ENCODE data around the gene B4GALNT4. TPM values are rescaled to one million over a fixed set of nuclear protein-coding genes. Genes with fewer than 3 reads are reported as not detected.

B4GALNT4 gene
- total RNA-seq, 4 donors from 2014 or later, result 2.5 to 12.0 (median 5.7) TPM

- H3K9me3 ChIP-seq, result no peaks in the 10 kb centered on the region
- TF ChIP-seq EP300 (IDR thresholded peaks at IDR 0.05) (no peak), POLR2A (IDR thresholded peaks at IDR 0.05; ENCODE audit: low read depth) (no peak), POLR2AphosphoS5 (IDR thresholded peaks at IDR 0.05) (no peak), CTCF (IDR thresholded peaks at IDR 0.05) (no peak)
- no peaks in the 10 kb centered on the region for H3K27me3 ChIP-seq
- H3K4me1 ChIP-seq, result peaks cover 27 to 42% (median 34%) of the 10 kb centered on the region in 4 donors
- no peak for DNase-seq (ENCODE audit: extremely low spot score)
- no peaks in the 10 kb centered on the region for H3K36me3 ChIP-seq
- 93% methylated on average over 2 of the region's 2 CpGs for WGBS
- H3K4me3 ChIP-seq, result no peak overlapping the region
- H3K27ac ChIP-seq (replicated peaks in 1 of 4), result no peak overlapping the region
- intact Hi-C loops (cut with DNase I), result no loop called here
Measured at GRCh38 chr11:329886-330253, 39.4 kb upstream of the B4GALNT4 start.

- H3K27ac ChIP-seq (replicated peaks in 1 of 4), result no peak overlapping the region
- H3K4me3 ChIP-seq, result no peak overlapping the region
- H3K4me1 ChIP-seq, result peaks cover 29 to 44% (median 33%) of the 10 kb centered on the region in 4 donors
- no peaks in the 10 kb centered on the region for H3K36me3 ChIP-seq
- intact Hi-C loops (cut with DNase I), result no loop called here
- TF ChIP-seq EP300 (IDR thresholded peaks at IDR 0.05) (no peak), POLR2A (IDR thresholded peaks at IDR 0.05; ENCODE audit: low read depth) (no peak), POLR2AphosphoS5 (IDR thresholded peaks at IDR 0.05) (no peak), CTCF (IDR thresholded peaks at IDR 0.05) (no peak)
- H3K9me3 ChIP-seq, result no peaks in the 10 kb centered on the region
- no peaks in the 10 kb centered on the region for H3K27me3 ChIP-seq
- WGBS, result 84% methylated on average over 14 of the region's 14 CpGs
- DNase-seq (ENCODE audit: extremely low spot score), result no peak
Measured at GRCh38 chr11:330307-330693, 39.0 kb upstream of the B4GALNT4 start.

GRCh38 chr11:330694-331357, 38.5 kb upstream of the B4GALNT4 start:
- no peak for TF ChIP-seq CTCF (IDR thresholded peaks at IDR 0.05)
- no peak for TF ChIP-seq EP300 (IDR thresholded peaks at IDR 0.05)
- TF ChIP-seq POLR2AphosphoS5 (IDR thresholded peaks at IDR 0.05), result no peak
- TF ChIP-seq POLR2A (IDR thresholded peaks at IDR 0.05; ENCODE audit: low read depth), result no peak
- Histone ChIP-seq H3K9me3 (no peaks in the 10 kb centered on the region), H3K4me3 (no peak overlapping the region), H3K27ac (replicated peaks in 1 of 4) (no peak overlapping the region), H3K4me1 (peaks cover 30 to 44% (median 34%) of the 10 kb centered on the region in 4 donors), H3K27me3 (no peaks in the 10 kb centered on the region), H3K36me3 (no peaks in the 10 kb centered on the region)
- DNase-seq (ENCODE audit: extremely low spot score), result no peak
- WGBS, result 82% methylated on average over 19 of the region's 34 CpGs
- intact Hi-C loops (cut with DNase I), result no loop called here

- Histone ChIP-seq H3K27ac (replicated peaks in 1 of 4) (no peak overlapping the region), H3K4me3 (no peak overlapping the region), H3K9me3 (no peaks in the 10 kb centered on the region), H3K36me3 (no peaks in the 10 kb centered on the region), H3K27me3 (no peaks in the 10 kb centered on the region), H3K4me1 (peaks cover 30 to 44% (median 34%) of the 10 kb centered on the region in 4 donors)
- no peak for DNase-seq (ENCODE audit: extremely low spot score)
- intact Hi-C loops (cut with DNase I), result no loop called here
- 79% methylated on average over 14 of the region's 19 CpGs for WGBS
- TF ChIP-seq EP300 (IDR thresholded peaks at IDR 0.05) (no peak), CTCF (IDR thresholded peaks at IDR 0.05) (no peak), POLR2AphosphoS5 (IDR thresholded peaks at IDR 0.05) (no peak), POLR2A (IDR thresholded peaks at IDR 0.05; ENCODE audit: low read depth) (no peak)
Measured at GRCh38 chr11:331358-332060, 37.8 kb upstream of the B4GALNT4 start.

All from esophagus muscularis mucosa (tissue), 4 donors.